Sigmoid colon (tissue), 4 donors: ENCODE data around the gene KRTAP22-2.

Experiments used
- CTCF ChIP-seq, 4 experiments: fragments of 450-650 bp in 3 of 4; fragments of 200-600 bp in 1 of 4; IDR thresholded peaks; one replicate each; pipeline ENCODE4 v1.5.1; 2016 to 2019; ENCODE audit warnings: antibody characterized with exemption in 4 of 4, mild to moderate bottlenecking in 3 of 4, moderate library complexity in 2 of 4
- EP300 ChIP-seq, 4 donors: sonication (generic); formaldehyde crosslinking; IDR thresholded peaks; one replicate each; pipeline ENCODE4 v1.6.1; 2017; ENCODE audit warnings: antibody characterized with exemption in 4 of 4

GRCh38 chr21:30634906-30635305 is 44.7 kb upstream of the KRTAP22-2 start, which contains the start of gene KRTAP20-2:
- no peak for TF ChIP-seq CTCF (IDR thresholded peaks at IDR 0.05)
- no peak for TF ChIP-seq EP300 (IDR thresholded peaks at IDR 0.05)
